GM19452 (cell line): ENCODE measurements around the gene SLC46A1.

Experiments
- ATAC-seq: cut with Tn5 transposase; IDR thresholded peaks from one replicate; pipeline ENCODE4 v1.9.1; 2021; ENCODE audit not compliant: unreplicated experiment

SLC46A1 gene

GRCh38 chr17:28404812-28405570 lies 1.0 kb downstream of the SLC46A1 start:
- ATAC-seq, result no peak

GRCh38 chr17:28404461-28404811 lies 1.6 kb downstream of the SLC46A1 start:
- ATAC-seq, result no peak

- ATAC-seq, result no peak
Measured at GRCh38 chr17:28404007-28404406, 2.0 kb downstream of the SLC46A1 start.

- no peak for ATAC-seq
Measured at GRCh38 chr17:28402844-28403243, 3.2 kb downstream of the SLC46A1 start.

- no peak for ATAC-seq
Measured at GRCh38 chr17:28402224-28402630, 3.8 kb downstream of the SLC46A1 start.

- ATAC-seq, result no peak
Measured at GRCh38 chr17:28399808-28400207, 6.2 kb downstream of the SLC46A1 start.

GRCh38 chr17:28398280-28398981 lies 7.6 kb downstream of the SLC46A1 start:
- no peak for ATAC-seq

- no peak for ATAC-seq
Measured at GRCh38 chr17:28397687-28398279, 8.2 kb downstream of the SLC46A1 start.

GRCh38 chr17:28397275-28397674 lies 8.7 kb downstream of the SLC46A1 start:
- no peak for ATAC-seq

- ATAC-seq, result no peak
Measured at GRCh38 chr17:28396635-28397239, 9.3 kb downstream of the SLC46A1 start.

- ATAC-seq, result no peak
Measured at GRCh38 chr17:28395968-28396367, 10.0 kb downstream of the SLC46A1 start.

- no peak for ATAC-seq
Measured at GRCh38 chr17:28395426-28395825, 10.6 kb downstream of the SLC46A1 start.

GRCh38 chr17:28394337-28395116 lies 11.5 kb downstream of the SLC46A1 start:
- no peak for ATAC-seq

GRCh38 chr17:28392491-28392890 lies 13.5 kb downstream of the SLC46A1 start:
- ATAC-seq, result no peak

GRCh38 chr17:28391401-28391800 lies 14.6 kb downstream of the SLC46A1 start:
- no peak for ATAC-seq

GRCh38 chr17:28390984-28391383 lies 15.0 kb downstream of the SLC46A1 start:
- no peak for ATAC-seq

- ATAC-seq, result no peak
Measured at GRCh38 chr17:28390563-28390962, 15.4 kb downstream of the SLC46A1 start.

- no peak for ATAC-seq
Measured at GRCh38 chr17:28390141-28390540, 15.9 kb downstream of the SLC46A1 start.

GRCh38 chr17:28388106-28388505 lies 17.9 kb downstream of the SLC46A1 start:
- no peak for ATAC-seq

- no peak for ATAC-seq
Measured at GRCh38 chr17:28386391-28386790, 19.6 kb downstream of the SLC46A1 start.

- ATAC-seq, result no peak
Measured at GRCh38 chr17:28385406-28385805, 20.6 kb downstream of the SLC46A1 start.
